ENCODE results near the gene RPS6KA2.

Gene RPS6KA2

GRCh38 chr6:166440729-166441128 is 186.3 kb downstream of the RPS6KA2 start:
- TF ChIP-seq CTCF (conservative IDR thresholded peaks at IDR 0.05; ENCODE audit: control insufficient read depth, insufficient read depth, low read depth, low read length), result no peak
- H3K4me3 ChIP-seq (ENCODE audit: control insufficient read depth, low read depth, low read length), result no peak overlapping the region
- no peak for DNase-seq (ENCODE audit: low read depth)

GRCh38 chr6:166440106-166440505 is 186.9 kb downstream of the RPS6KA2 start:
- TF ChIP-seq CTCF (conservative IDR thresholded peaks at IDR 0.05; ENCODE audit: control insufficient read depth, insufficient read depth, low read depth, low read length), result no peak
- no peak for DNase-seq (ENCODE audit: low read depth)
- H3K4me3 ChIP-seq (ENCODE audit: control insufficient read depth, low read depth, low read length), result no peak overlapping the region

- no peak for TF ChIP-seq CTCF (conservative IDR thresholded peaks at IDR 0.05; ENCODE audit: control insufficient read depth, insufficient read depth, low read depth, low read length)
- DNase-seq (ENCODE audit: low read depth), result no peak
- no peak overlapping the region for H3K4me3 ChIP-seq (ENCODE audit: control insufficient read depth, low read depth, low read length)
Measured at GRCh38 chr6:166439366-166440091, 187.5 kb downstream of the RPS6KA2 start.

GRCh38 chr6:166438211-166438861 is 188.7 kb downstream of the RPS6KA2 start:
- DNase-seq (ENCODE audit: low read depth), result no peak
- no peak overlapping the region for H3K4me3 ChIP-seq (ENCODE audit: control insufficient read depth, low read depth, low read length)
- no peak for TF ChIP-seq CTCF (conservative IDR thresholded peaks at IDR 0.05; ENCODE audit: control insufficient read depth, insufficient read depth, low read depth, low read length)

- no peak for TF ChIP-seq CTCF (conservative IDR thresholded peaks at IDR 0.05; ENCODE audit: control insufficient read depth, insufficient read depth, low read depth, low read length)
- no peak overlapping the region for H3K4me3 ChIP-seq (ENCODE audit: control insufficient read depth, low read depth, low read length)
- no peak for DNase-seq (ENCODE audit: low read depth)
Measured at GRCh38 chr6:166437661-166438060, 189.4 kb downstream of the RPS6KA2 start.

GRCh38 chr6:166436195-166437139 is 190.6 kb downstream of the RPS6KA2 start:
- TF ChIP-seq CTCF (conservative IDR thresholded peaks at IDR 0.05; ENCODE audit: control insufficient read depth, insufficient read depth, low read depth, low read length), result no peak
- no peak overlapping the region for H3K4me3 ChIP-seq (ENCODE audit: control insufficient read depth, low read depth, low read length)
- DNase-seq (ENCODE audit: low read depth), result no peak

All from fibroblast of mammary gland (primary cell).